Fibroblast of pulmonary artery (primary cell): ENCODE measurements around the gene KCNK13.
A peak's percentile ranks its signal among the peaks of the same experiment; 100 is the strongest.
"Not testable (repeated sequence)": the region's sequence is repeated elsewhere in the genome, so short reads cannot be mapped to it uniquely, and the experiment has no call there.

Experiments used
- DNase-seq: peaks from one replicate; pipeline ENCODE4 v3.0.0-alpha.2; 2010; ENCODE audit warnings: low read depth
- H3K4me3 ChIP-seq: replicated peaks from 2 replicates; pipeline ENCODE4 v1.5.1; 2011; ENCODE audit warnings: low read depth, mild to moderate bottlenecking, control low read depth, low read length, moderate library complexity
- TF ChIP-seq, protein P1 (sequence below): IDR thresholded peaks from 2 replicates; pipeline ENCODE4 v1.5.1; 2011; ENCODE audit warnings: mild to moderate bottlenecking, control low read depth, low read length, inconsistent platforms; ENCODE audit errors: missing control alignments

KCNK13 gene

DNA sequence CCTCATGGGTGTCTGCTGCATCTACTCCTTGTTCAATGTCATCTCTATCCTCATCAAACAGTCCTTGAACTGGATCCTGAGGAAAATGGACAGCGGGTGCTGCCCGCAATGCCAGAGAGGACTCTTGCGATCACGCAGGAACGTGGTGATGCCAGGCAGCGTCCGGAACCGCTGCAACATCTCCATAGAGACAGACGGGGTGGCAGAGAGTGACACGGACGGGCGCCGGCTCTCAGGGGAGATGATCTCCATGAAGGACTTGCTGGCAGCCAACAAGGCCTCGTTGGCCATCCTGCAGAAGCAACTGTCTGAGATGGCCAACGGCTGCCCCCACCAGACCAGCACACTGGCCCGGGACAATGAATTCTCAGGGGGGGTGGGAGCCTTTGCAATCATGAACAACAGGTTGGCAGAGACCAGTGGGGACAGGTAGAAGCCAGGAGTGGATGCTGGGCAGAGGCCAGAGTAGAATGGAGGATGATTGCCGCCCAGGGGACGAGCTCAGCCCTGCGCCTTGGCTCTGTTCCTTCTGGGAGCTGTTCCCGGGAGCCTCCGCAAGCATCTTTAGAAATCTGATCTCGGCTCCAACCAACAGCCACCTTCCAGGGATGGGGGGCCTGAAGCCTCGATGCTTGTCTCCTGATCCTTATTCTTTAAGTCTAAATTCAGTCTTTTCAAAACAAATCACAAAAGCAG, 122.9 kb downstream of the KCNK13 start:
- no peak overlapping the region for H3K4me3 ChIP-seq
- no peak for DNase-seq
- TF ChIP-seq, protein P1, sequence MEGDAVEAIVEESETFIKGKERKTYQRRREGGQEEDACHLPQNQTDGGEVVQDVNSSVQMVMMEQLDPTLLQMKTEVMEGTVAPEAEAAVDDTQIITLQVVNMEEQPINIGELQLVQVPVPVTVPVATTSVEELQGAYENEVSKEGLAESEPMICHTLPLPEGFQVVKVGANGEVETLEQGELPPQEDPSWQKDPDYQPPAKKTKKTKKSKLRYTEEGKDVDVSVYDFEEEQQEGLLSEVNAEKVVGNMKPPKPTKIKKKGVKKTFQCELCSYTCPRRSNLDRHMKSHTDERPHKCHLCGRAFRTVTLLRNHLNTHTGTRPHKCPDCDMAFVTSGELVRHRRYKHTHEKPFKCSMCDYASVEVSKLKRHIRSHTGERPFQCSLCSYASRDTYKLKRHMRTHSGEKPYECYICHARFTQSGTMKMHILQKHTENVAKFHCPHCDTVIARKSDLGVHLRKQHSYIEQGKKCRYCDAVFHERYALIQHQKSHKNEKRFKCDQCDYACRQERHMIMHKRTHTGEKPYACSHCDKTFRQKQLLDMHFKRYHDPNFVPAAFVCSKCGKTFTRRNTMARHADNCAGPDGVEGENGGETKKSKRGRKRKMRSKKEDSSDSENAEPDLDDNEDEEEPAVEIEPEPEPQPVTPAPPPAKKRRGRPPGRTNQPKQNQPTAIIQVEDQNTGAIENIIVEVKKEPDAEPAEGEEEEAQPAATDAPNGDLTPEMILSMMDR, result no peak

DNA sequence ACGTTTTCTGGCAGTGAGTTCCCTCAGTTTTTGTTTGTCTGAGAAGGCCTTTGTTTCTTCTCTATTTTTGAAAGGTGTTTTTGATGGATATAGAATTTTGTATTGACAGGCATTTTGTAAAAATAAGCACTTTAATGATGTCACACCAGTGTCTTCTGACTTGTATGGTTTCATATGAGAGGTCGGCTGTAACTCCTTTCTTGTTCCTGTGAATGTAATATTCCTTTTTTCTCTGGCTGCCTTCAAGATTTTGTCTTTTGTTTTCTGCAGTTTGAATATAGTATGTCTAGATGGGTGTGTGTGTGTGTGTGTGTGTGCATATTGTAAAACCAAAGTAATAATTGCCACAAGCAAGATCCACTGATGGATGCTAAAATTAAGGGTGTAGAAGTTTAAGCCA, 126.8 kb downstream of the KCNK13 start:
- H3K4me3 ChIP-seq, result no peak overlapping the region
- DNase-seq, result no peak
- TF ChIP-seq, protein P1, result no peak

DNA sequence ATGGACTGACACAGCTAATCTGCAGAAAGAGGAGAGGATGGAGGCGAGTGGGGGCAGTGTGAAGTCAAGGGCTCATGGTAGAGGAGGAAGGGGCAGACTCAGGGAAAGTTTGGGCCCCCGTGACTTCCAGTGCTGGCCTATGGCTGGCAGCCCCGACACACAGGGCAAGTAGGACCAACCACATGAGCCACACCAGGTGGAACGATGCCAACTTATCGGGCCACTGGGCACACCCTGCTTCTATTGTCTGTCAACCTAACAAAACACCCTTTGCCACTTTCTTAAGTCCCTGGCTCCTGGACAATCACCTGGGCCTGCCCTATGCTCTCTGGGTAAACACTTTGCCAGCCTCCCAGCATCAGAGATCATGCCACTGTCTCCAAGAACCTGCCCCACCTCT, 129.4 kb downstream of the KCNK13 start:
- DNase-seq, result no peak
- TF ChIP-seq, protein P1, result no peak
- H3K4me3 ChIP-seq, result no peak overlapping the region

DNA sequence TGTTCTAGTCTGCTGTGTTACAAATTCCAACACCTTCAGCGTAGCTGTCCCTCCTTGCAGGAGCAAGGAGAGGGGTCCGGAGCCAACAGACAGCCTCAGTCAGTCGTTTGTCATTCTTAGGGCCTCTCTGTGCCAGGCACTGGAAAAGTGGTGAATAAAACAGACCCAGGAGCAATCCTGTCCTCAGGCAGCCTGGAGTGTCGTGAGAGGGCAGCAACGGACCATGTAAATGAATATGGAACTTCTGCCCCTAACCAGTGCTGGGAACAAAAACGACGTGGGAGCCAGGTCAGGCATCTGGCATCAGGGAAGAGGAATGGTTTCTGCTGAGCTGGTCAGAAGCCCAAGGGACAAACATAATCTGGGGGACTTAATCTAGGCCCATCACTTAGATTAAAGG, 129.8 kb downstream of the KCNK13 start:
- no peak overlapping the region for H3K4me3 ChIP-seq
- DNase-seq, result no peak
- TF ChIP-seq, protein P1, result no peak

DNA sequence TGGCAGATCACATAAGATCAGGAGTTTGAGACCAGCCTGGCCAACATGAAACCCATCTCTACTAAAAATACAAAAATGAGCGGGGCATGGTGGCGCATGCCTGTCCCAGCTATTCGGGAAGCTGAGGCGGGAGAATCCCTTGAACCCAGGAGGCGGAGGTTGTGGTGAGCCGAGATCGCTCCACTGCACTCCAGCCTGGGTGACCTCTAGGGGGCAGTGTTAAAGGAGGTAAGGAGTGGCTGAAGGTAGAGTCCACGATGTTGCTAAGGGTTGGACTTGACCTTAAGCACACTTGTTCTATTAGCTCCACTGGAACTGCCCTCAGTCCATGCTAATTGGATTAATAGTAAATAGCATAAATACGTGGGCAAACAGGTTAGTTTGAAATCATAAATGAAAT, 132.1 kb downstream of the KCNK13 start:
- TF ChIP-seq, protein P1, result peak; percentile 12
- H3K4me3 ChIP-seq, result no peak overlapping the region
- DNase-seq, result peak; percentile 2

DNA sequence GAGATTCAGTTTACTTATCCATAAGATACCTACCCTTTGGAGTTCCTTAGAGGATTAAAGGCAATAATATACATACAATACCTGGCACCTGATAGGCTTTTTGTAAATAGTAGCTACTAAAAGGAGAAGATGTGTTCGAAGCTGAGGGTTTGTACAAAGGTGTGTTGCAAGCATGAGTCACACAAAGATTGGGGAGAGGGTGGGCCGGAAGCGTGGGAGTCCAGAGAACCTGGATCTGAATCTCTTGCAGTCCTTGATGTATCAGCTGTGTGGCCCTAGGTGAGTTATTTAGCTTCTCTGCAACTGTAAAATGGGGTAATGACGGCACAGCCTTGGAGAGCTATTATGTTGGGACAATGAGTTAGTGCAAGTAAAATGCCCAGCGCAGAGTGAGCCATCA, 132.9 kb downstream of the KCNK13 start:
- DNase-seq, result no peak
- TF ChIP-seq, protein P1, result no peak
- H3K4me3 ChIP-seq, result no peak overlapping the region

DNA sequence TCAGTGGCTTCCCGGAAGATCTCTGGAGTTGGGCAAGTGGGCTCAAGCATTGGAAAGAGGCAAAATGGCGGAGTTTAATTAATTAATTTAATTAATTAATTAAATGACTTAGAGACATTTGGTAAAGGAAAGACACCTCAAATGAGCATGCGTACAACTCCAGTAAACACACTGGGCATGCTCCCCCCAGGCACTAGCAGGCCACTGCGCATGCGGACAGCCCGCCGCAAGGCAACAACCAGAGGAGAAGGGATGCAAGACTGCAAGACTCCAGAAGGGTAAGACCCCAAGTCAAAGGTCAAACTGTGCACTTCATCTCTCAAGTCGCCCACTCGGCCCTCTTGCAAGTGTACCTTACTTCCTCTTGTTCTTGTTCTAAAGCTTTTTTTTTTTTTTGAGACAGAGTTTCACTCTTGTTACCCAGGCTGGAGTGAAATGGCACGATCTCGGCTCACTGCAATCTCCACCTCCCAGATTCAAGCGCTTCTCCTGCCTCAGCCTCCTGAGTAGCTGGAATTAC, 136.8 kb downstream of the KCNK13 start:
- TF ChIP-seq, protein P1, result no peak
- no peak overlapping the region for H3K4me3 ChIP-seq
- no peak for DNase-seq

DNA sequence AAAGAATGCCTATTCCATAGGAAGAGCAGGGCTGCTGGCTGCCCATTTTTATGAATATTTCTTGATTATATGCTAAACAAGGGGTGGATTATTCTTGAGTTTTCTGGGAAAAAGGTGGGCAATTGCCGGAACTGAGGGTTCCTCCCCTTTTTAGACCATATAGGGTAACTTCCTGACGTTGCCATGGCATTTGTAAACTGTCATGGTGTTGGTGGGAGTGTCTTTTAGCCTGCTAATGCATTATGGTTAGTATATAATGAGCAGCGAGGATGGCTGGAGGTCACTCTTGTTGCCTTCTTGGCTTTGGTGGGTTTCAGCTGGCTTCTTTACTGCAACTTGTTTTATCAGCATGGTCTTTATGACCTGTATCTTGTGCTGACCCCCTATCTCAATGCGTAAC, 138.8 kb downstream of the KCNK13 start:
- H3K4me3 ChIP-seq, DNase-seq: not testable (repeated sequence)
